ENCODE data around the gene MAP2.

Gene MAP2

DNA sequence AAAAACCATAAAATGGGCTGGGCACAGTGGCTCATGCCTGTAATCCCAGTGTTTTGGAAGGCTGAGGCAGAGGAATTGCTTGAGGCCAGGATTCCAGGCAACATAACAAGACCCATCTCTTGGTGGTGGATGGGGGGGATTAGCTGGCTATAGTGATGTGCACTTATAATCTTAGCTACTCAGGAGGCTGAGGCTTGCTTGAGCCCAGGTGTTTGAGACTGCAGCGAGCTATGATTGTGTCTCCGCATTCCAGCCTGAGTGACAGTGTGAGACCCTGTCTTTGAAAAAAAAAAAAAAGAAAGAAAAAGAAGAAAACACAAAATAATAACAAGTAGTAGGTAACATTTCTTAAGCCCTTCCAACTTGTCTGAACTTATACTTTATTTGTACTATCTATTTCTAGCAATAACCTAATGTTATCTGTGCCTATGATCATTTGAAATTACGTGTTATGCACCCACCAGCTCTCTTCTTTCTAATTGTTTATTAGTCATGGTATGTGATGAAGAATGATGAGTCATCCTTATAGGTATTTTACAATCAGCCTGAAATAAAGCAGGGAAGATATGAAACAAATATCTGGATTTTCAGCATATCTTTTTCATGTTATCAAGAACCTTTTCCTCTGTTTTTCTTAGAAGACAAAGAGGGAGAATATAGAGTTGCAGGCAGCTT lies 218.4 kb downstream of the MAP2 start:
- DNase-seq (ENCODE audit: extremely low spot score), result no peak
- POLR2A ChIA-PET, result no interaction called here
- TF ChIP-seq TARDBP (IDR thresholded peaks at IDR 0.05) (no peak), CTBP1 (IDR thresholded peaks at IDR 0.05; ENCODE audit: borderline replicate concordance) (no peak), FOXK2 (IDR thresholded peaks at IDR 0.05) (no peak)
- TF ChIP-seq, protein P1, sequence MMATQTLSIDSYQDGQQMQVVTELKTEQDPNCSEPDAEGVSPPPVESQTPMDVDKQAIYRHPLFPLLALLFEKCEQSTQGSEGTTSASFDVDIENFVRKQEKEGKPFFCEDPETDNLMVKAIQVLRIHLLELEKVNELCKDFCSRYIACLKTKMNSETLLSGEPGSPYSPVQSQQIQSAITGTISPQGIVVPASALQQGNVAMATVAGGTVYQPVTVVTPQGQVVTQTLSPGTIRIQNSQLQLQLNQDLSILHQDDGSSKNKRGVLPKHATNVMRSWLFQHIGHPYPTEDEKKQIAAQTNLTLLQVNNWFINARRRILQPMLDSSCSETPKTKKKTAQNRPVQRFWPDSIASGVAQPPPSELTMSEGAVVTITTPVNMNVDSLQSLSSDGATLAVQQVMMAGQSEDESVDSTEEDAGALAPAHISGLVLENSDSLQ (IDR thresholded peaks at IDR 0.05), result no peak
- CTCF ChIA-PET, result no interaction called here

DNA sequence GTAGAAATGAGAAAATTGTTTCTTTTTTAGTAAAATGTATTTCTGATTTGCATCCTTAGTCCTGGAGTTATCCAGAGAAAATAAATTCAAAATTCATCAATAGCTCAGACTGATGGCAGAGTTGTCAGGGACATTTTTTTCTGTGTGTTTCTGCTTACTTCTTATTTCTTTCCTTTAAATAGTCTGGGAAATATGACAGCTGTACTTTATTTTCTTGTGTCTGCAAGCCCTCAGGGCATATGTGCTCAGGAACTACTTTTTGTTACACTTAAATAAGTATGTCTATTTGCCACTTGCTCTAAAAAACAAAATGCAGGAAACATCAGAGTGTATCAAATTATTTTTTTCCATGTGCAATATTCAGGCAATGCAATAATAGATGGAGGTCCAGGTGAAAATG lies 221.0 kb downstream of the MAP2 start:
- no peak for DNase-seq (ENCODE audit: extremely low spot score)
- TF ChIP-seq ZNF384 (IDR thresholded peaks at IDR 0.05), result no peak
- TF ChIP-seq ELF4 (IDR thresholded peaks at IDR 0.05), result no peak
- TF ChIP-seq TARDBP (IDR thresholded peaks at IDR 0.05), result no peak
- TF ChIP-seq LEF1 (IDR thresholded peaks at IDR 0.05; ENCODE audit: borderline replicate concordance), result no peak
- TF ChIP-seq HDGF (IDR thresholded peaks at IDR 0.05; ENCODE audit: borderline replicate concordance), result no peak
- TF ChIP-seq CTBP1 (IDR thresholded peaks at IDR 0.05; ENCODE audit: borderline replicate concordance), result no peak
- TF ChIP-seq BHLHE40 (IDR thresholded peaks at IDR 0.05; ENCODE audit: borderline replicate concordance), result no peak
- TF ChIP-seq SP1 (IDR thresholded peaks at IDR 0.05), result no peak
- TF ChIP-seq SUZ12 (IDR thresholded peaks at IDR 0.05), result no peak
- TF ChIP-seq FOXA1 (IDR thresholded peaks at IDR 0.05), result no peak
- TF ChIP-seq, protein P1 (IDR thresholded peaks at IDR 0.05), result no peak
- no peak for TF ChIP-seq ARNT (IDR thresholded peaks at IDR 0.05)
- no peak for TF ChIP-seq FOXK2 (IDR thresholded peaks at IDR 0.05)
- no peak for TF ChIP-seq L3MBTL2 (conservative IDR thresholded peaks at IDR 0.05)
- no peak for TF ChIP-seq FOXM1 (IDR thresholded peaks at IDR 0.05; ENCODE audit: borderline replicate concordance)
- TF ChIP-seq NFRKB (IDR thresholded peaks at IDR 0.05), result no peak
- ChIA-PET POLR2A (no interaction called here), CTCF (no interaction called here)

DNA sequence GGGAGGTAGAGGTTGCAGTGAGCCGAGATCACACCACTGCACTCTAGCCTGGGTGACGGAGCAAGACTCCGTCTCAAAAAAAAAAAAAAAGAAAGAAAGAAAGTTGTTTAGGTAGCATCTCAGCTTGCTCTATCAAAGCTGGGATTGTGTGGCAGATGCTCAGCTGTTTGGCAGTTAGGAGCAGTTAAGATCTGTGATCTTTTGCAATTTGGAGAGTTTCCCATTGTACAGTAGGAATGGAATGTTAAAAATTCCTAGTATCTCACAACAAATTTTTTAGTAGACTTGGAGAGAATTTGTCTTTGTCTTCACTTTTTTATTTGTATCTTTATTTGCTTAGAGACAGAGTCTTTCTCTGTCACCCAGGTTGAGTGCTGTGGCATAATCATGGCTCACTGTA lies 224.9 kb downstream of the MAP2 start:
- no peak for DNase-seq (ENCODE audit: extremely low spot score)
- no peak for TF ChIP-seq LEF1 (IDR thresholded peaks at IDR 0.05; ENCODE audit: borderline replicate concordance)
- no peak for TF ChIP-seq NFRKB (IDR thresholded peaks at IDR 0.05)
- TF ChIP-seq SUZ12 (IDR thresholded peaks at IDR 0.05), result no peak
- no peak for TF ChIP-seq SP1 (IDR thresholded peaks at IDR 0.05)
- TF ChIP-seq, protein P1 (IDR thresholded peaks at IDR 0.05), result no peak
- TF ChIP-seq FOXA1 (IDR thresholded peaks at IDR 0.05), result no peak
- TF ChIP-seq ZNF384 (IDR thresholded peaks at IDR 0.05), result no peak
- TF ChIP-seq ARNT (IDR thresholded peaks at IDR 0.05), result no peak
- no peak for TF ChIP-seq BHLHE40 (IDR thresholded peaks at IDR 0.05; ENCODE audit: borderline replicate concordance)
- no peak for TF ChIP-seq ELF4 (IDR thresholded peaks at IDR 0.05)
- no peak for TF ChIP-seq FOXK2 (IDR thresholded peaks at IDR 0.05)
- TF ChIP-seq CTBP1 (IDR thresholded peaks at IDR 0.05; ENCODE audit: borderline replicate concordance), result no peak
- TF ChIP-seq TARDBP (IDR thresholded peaks at IDR 0.05), result no peak
- TF ChIP-seq L3MBTL2 (conservative IDR thresholded peaks at IDR 0.05), result no peak
- ChIA-PET POLR2A (no interaction called here), CTCF (no interaction called here)

GRCh38 chr2:209653134-209653533 lies 229.3 kb downstream of the MAP2 start:
- ChIA-PET POLR2A (no interaction called here), CTCF (no interaction called here)
- TF ChIP-seq LEF1 (IDR thresholded peaks at IDR 0.05; ENCODE audit: borderline replicate concordance) (no peak), FOXK2 (IDR thresholded peaks at IDR 0.05) (no peak), ARNT (IDR thresholded peaks at IDR 0.05) (no peak), HDGF (IDR thresholded peaks at IDR 0.05; ENCODE audit: borderline replicate concordance) (no peak), TARDBP (IDR thresholded peaks at IDR 0.05) (no peak), SP1 (IDR thresholded peaks at IDR 0.05) (no peak), FOXM1 (IDR thresholded peaks at IDR 0.05; ENCODE audit: borderline replicate concordance) (no peak), ELF4 (IDR thresholded peaks at IDR 0.05) (no peak), BHLHE40 (IDR thresholded peaks at IDR 0.05; ENCODE audit: borderline replicate concordance) (no peak), L3MBTL2 (conservative IDR thresholded peaks at IDR 0.05) (no peak)
- TF ChIP-seq, protein P1 (IDR thresholded peaks at IDR 0.05), result no peak
- no peak for DNase-seq (ENCODE audit: extremely low spot score)

DNA sequence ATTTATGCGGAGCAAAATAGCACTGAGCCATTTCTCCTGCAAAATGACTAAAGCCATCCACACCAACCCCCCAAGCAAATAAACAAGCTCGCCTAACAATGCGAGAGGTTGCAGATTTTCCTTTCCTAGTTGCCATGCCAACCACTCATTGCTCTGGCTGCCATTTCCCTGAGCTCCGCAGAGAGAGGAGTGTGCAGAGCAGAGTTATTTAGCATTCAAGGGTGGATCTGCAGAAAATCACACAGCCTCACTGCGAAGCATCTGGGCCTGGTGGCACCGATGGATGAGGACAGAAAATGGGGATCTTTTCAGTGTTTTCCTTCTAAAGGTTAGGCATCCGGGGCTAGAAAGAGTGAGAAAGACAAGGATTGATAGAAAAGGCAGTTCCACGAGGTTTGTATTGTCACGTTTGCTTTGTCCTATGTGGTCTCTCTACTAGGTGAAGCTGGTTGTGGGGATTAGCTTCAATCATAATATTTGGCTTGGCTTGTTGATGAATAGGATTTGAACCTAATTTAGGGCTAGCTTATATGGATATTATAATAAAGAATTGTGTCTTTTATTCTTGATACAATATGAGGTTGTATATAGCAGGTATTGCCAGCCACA lies 237.5 kb downstream of the MAP2 start:
- POLR2A ChIA-PET, result no interaction called here
- TF ChIP-seq ELF4 (IDR thresholded peaks at IDR 0.05), result no peak
- no peak for TF ChIP-seq BHLHE40 (IDR thresholded peaks at IDR 0.05; ENCODE audit: borderline replicate concordance)
- no peak for TF ChIP-seq TARDBP (IDR thresholded peaks at IDR 0.05)
- TF ChIP-seq NFRKB (IDR thresholded peaks at IDR 0.05), result no peak
- no peak for TF ChIP-seq FOXM1 (IDR thresholded peaks at IDR 0.05; ENCODE audit: borderline replicate concordance)
- no peak for TF ChIP-seq SUZ12 (IDR thresholded peaks at IDR 0.05)
- TF ChIP-seq HDGF (IDR thresholded peaks at IDR 0.05; ENCODE audit: borderline replicate concordance), result no peak
- TF ChIP-seq FOXK2 (IDR thresholded peaks at IDR 0.05), result no peak
- no peak for TF ChIP-seq ARNT (IDR thresholded peaks at IDR 0.05)
- TF ChIP-seq L3MBTL2 (conservative IDR thresholded peaks at IDR 0.05), result no peak
- no peak for TF ChIP-seq LEF1 (IDR thresholded peaks at IDR 0.05; ENCODE audit: borderline replicate concordance)
- TF ChIP-seq, protein P1 (IDR thresholded peaks at IDR 0.05), result no peak
- no peak for TF ChIP-seq SP1 (IDR thresholded peaks at IDR 0.05)
- no peak for TF ChIP-seq ZNF384 (IDR thresholded peaks at IDR 0.05)
- no peak for DNase-seq (ENCODE audit: extremely low spot score)
- CTCF ChIA-PET, result no interaction called here
